CD4-positive, alpha-beta T cell treated with Interleukin-10 for 1 hour (primary cell): ENCODE data around the gene IL20.

Source experiments
- DNase-seq: peaks from one replicate; pipeline ENCODE4 v3.0.0-alpha.2; 2020

Gene IL20

DNA sequence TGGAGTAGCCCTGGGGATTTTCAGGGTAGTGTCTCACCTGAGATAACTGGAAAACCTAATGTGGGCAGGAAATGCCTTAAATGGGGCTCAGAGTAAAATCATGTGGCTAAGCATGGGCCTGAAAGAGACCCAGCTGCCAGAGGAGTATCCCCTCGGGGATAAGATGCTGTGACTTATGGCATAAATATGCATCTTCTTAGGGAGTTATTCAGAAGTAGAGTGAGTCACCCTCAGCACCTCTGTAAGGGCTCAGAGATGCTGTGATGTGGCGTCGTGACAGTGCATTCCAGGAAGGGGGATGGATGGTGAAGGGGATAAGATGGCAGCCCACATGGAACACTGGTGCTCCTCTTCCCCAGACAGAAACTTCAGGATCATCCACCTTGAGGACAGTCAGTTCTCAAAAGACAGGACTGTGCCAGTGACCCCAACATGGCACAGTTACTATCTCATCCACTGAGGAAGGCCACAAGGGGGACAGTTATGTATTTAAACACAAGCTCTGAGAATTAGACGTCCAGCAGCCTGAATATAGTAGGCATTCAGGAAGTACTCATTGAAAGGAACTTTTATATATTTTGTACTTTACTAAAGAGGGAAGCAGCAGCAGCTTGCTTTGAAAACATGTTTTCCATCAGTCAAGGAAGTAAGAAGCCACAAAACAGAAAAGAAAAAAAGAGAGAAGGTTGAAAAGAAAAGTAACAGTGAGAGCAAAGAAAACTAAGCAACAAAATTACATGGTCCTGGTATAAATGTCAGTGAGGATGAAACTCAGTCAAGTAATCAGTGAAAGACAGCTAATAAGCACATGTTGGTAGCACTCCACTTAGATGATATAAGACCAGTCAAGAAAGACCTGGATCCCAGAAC is 40.1 kb downstream of the IL20 start:
- no peak for DNase-seq

- DNase-seq, result no peak
Measured at GRCh38 chr1:206907304-206907991, 42.0 kb downstream of the IL20 start.

- no peak for DNase-seq
Measured at GRCh38 chr1:206908038-206908437, 42.6 kb downstream of the IL20 start.

- peak; percentile 59 for DNase-seq
Measured at GRCh38 chr1:206909161-206909882, 43.9 kb downstream of the IL20 start.

DNA sequence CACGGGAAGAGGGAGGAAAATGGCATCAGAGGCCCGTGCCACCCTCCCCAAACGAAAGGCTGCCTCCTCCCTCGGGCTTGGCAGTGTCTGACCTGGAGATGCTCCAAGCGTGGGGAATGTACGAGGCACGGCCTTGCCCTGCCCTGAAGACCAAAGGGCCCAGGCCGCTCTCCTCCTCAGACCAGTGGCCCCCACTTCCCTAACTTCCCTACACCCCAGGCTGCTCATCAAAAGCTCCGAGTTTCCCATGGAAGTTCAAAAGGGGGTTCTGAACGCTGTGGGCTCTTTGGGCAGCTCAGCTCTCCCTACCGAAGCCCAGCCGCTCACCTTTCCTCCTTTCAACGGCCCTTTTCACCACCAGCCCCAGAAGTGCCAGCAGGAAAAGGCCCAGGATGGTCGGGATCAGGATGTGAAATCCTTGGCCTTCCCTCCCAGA is 44.5 kb downstream of the IL20 start:
- no peak for DNase-seq

DNA sequence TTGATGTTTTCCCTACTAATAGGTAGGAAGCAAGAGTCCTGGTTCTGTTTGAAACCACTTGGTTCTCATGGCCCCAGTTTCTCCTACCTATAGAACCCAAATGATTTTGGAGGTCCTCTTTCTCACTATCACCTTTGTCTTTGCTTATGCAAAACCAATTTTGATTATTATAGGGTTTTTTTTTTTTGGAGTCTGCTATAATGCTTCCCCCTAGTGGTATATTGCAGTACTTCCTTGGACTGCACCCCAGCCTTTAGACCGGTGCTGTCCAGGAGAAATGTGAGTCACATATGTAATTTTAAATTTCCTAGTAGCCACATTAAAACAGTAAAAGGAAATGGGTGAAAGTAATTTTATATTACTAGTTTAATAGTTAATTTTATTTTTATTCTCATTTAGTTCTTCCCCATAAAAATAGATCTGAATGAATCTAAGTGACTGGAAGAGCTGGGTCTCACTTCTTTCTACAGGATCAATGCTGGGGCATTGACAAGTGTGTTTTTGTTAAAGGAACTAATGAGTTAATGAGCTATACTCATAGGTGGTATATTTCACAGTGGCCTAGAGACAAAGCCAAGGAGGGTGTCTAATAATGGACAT is 45.7 kb downstream of the IL20 start:
- DNase-seq, result peak; percentile 68

DNA sequence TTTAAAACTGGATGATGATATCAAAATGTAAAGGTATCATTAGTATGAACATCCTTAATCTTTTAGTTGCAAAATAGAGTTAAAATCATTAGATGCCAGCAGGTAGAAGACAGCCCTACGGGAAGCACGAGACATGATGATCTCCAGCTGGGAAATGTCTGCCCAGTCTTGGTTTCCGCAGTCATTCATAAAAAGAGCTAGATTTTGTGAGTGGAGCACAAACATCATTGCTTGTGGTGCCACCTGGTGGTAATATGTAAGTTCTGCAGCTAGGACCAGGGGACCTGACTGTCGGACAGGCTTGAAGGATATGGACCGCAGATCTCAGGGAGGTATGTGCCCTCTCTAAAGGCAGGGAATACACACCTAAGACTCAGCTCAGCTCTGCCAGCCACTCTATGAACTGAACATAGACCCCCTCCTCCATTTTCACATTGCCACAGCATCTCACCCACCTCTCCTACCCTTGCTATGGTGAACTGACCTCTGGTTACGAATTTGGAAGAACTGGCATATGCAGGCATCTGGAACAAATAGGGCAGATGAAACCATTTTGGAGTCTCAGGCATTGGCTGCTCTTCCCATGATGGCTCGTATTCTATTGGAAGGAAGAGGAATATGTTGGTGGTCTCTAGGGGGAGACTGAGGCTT is 47.1 kb downstream of the IL20 start:
- peak; percentile 81 for DNase-seq

DNA sequence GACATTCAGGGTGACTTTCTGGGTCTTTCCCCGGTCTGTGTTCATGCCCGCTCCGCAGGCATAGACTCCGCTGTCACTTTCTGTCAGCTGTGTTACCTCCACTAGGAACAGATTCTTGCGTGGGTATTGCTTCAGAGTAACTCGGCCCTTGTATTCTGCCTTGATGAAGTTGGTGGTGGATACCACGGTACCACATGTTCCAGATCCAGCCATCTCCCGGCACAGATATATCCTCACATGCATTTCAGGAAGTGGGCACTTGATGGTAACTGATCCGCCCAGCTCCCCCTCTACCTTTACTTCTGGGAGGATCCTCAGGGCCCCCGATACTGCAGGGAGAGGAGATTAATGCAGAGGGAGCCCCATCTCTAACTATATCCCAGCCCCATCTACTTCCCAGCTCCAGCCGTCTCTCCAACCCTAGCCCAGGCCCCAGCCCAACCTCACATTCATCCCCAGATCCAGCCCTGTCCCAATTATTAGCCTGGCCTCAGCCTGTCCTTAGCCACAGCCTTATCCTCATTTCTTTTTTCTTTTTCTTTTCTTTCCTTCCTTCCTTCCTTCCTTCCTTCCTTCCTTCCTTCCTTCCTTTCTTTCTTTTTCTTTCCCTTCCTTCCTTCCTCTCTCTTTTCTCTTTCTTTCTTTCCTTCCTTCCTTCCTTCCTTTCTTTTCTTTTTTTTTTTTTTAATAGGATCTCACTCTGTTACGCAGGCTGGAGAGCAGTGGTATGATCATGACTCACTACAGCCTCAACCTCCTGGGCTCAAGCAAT is 48.5 kb downstream of the IL20 start:
- no peak for DNase-seq

DNA sequence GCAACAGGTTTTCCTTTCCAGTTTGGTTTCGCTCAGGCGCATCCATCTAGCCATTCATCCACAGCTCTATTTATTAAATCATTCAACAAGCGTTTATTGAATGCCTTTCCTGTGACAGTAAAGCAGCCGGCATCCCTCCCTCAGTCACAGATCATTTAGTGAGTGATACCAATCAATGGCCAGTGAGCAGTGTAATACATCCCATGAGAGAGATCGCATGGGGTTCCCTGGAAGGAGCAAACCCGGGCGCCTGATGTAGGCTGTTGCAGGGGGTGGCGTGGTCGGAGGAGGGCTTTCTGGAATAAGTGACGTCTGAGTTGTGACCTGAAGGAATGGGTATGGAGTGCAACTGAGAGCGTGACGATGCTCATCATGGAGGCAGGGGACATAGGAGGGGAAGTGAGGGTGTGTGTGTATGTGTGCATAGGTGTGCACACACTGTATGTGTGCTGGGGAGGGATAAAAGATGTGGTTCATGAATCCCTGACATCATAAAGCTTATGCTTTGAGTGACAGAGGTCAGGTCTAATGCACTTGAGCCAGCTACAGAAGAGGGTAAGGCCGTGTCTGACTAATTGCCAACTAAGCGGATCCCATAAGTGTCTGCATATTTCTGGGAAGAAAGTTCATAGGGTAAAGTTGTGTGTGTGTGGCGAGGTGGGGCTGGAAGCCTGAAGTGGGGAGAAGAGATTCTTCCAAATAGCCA is 49.8 kb downstream of the IL20 start:
- no peak for DNase-seq

DNA sequence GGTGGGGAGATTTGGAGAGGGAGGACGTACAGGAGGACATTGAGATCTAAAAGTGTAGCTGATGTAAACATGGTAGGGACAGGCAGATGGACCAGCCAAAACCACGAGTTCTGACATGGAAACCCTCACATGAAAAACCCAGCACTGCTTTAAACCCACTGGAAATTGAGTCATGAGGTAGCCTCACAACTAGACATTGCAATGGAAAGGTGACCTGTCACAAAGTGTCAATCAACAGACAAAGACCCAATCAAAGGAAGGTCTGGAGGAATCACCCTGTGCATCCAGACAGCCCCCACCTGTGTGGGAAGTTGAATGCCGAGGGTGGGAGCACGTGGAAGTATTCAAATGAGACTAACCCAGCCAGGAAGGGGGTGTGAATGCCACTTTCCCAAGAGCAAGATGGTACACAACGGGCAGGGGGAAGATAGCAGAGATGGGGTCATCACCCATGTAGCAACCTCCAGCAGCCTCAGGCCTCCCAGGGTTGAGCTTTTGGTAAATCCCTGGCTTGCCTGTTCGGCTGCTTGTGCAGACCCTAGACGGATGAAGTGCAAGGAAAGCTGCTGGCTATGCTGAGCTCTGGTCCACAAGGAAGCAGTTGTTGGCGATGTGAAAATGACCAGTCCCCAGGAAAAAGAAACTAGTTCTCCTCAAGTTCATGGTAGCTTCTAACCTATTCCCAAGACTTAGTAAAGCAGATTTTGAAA is 50.7 kb downstream of the IL20 start:
- DNase-seq, result no peak

DNA sequence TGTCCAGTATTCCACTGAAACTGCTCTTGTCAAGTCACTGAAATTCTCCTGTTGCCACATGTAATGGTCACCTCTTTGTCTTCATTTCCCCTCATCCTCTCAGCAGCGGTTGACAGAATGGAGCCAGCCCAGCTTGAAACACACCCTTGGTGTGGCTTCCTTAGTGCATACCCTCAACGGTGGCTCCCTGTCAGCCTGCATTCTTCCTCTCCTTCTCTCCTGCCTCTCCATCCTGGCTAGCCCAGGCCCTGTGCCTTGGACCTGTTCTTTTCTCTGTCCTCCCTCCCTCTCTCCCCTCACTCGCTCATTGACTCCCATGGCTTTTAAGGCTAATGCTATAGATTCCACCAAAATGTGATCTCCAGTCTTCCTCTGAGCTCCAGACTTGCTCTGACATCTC is 52.7 kb downstream of the IL20 start:
- no peak for DNase-seq
